CD4-positive, alpha-beta T cell treated with Interleukin-15 for 1 hour (primary cell): ENCODE measurements around the gene PRSS38.

ENCODE experiments used
- DNase-seq: peaks from one replicate; pipeline ENCODE4 v3.0.0-alpha.2; 2020

The PRSS38 gene

GRCh38 chr1:227886993-227887696 is 71.7 kb downstream of the PRSS38 start:
- DNase-seq = peak; percentile 17

GRCh38 chr1:227887697-227888403 is 72.4 kb downstream of the PRSS38 start:
- peak; percentile 16 for DNase-seq

GRCh38 chr1:227888404-227889046 is 73.0 kb downstream of the PRSS38 start:
- DNase-seq = peak; percentile 14

- DNase-seq = peak; percentile 15
Measured at GRCh38 chr1:227889047-227889862, 73.8 kb downstream of the PRSS38 start.

- DNase-seq = no peak
Measured at GRCh38 chr1:227889863-227890405, 74.5 kb downstream of the PRSS38 start.

DNA sequence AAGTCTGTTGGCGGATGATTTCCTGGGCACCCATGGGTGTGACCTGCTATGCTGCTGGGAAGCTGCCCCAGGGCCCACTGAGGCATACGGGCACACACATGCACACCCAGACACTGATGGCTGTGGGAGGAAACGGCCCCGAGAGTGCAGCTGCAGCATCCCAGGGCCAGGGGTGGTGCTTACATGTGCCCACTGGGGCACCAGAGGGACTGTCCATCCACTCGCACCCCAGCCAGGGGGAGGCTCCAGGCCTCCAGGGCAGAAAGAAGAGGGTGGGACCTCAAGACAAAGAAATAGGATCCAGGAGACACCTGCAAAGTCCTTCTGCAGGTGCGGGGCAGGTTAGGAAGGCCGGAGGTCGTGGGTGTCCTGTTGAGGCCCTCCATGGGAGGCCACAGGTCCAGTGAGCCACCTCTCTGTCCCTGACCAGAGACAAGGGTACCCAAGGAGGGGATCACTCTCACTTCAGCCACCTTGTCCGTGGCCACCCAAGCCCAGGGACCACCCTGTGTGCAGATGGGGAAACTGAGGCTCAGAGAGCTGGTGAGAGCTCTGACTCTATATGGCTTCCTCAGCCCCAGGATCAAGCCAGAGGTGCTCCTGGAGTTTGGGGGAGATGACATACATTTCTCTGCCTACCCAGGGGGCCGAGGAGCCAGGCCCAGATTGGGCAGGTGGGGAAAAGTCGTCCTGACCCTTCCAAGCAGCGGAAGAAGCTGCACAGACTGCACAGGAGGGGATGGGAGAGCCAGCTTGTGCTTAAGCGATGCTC is 75.2 kb downstream of the PRSS38 start:
- DNase-seq = peak; percentile 11

DNA sequence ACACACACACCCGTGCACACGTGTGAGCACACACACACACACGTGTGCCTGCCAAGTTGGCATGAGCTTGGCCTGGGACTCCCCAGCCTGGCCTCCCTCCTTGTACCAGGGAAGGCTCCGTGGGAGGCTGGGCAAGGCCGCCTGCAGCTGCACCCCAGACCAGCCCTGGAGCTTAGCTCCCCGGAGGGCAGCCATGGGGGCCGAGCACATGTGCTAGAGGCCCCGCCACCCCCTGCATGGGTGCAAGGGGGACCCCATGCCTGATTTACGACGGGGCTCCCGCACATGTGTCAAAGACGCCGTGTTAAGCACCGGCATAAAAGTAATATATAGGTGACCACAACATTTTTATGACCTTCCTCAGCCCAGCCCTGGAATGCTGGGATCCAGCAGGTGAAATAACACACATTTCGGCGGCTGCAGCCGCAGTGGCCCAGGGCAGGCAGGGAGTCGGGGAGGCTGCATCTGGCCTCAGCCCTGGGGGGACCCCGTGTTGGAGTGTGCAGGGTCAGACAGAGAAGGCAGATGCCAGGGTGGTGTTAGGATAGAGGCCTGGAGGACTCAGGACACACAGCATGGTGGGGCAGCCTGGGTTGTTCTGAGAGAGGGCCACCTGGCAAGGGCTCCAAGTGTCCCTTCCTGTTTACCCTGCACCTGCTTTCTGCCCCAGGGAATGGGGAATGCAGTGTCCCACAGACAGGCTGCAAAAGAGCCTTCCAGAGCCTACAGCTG is 75.9 kb downstream of the PRSS38 start:
- no peak for DNase-seq

DNA sequence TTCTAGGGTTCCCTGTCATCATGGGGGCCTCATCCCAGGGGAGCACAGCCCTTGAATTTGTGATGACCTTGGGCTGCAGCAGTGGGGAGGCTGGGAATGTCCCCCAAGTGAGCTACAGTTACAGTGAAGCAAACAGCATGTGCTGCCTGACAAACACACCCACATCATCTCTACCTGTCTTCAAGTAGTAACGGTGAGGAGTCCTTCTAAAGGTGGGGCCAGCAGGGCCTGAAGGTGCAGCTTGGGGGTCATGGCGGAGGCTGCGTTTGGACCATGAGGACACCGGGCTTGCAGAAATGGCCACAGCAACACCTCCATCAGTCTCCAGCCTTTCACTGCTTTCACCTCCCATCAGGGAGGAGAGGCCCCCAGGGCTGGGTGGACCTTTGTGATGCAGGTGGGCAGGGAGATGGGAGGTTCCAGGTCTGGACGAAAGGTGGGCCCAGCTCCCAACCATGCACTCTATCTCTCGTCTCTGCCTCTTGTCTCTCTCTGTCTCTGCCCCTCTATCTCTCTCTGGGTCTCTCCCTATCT is 76.5 kb downstream of the PRSS38 start:
- DNase-seq = peak; percentile 15

DNA sequence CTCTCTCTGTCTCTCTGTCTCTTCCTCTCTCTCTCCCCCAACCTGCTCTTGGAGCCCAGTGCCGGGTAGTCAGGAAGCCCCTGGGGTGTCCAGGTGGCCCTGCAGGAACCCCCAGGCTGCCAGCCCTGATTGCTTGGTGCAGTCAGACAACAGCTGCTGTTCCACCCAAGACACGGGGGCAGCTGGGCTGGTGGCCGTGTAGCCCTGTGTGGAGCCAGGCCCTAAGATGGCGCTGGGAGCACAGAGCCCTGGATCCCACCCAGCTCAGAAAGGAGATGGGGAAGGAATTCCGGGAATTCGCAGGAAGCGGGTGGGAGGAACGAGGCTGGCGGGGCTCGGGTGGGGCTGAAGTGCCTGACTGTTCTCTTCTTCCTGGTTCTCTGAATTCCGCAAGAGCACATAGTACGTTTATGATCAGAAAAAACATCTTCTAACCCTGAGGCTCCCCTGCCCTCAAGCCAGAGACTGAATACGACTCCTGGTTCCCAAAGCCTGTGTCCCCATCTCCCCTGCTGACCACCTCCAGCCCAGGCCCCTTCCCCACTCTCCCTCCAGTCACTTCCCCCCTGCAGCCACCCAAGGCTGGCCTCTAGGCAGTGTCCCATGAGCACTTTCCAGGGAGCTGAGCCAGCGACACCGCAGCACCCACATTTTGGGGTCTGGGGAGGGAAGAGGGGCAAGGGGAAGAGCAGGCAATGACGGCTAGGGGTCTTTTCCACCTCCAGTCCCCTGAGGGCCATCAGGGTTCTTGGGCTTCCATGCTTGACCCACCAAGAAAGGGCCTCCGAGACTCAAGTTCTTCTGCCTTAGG is 77.2 kb downstream of the PRSS38 start:
- peak; percentile 16 for DNase-seq

- DNase-seq = peak; percentile 12
Measured at GRCh38 chr1:227893300-227893948, 77.9 kb downstream of the PRSS38 start.

DNA sequence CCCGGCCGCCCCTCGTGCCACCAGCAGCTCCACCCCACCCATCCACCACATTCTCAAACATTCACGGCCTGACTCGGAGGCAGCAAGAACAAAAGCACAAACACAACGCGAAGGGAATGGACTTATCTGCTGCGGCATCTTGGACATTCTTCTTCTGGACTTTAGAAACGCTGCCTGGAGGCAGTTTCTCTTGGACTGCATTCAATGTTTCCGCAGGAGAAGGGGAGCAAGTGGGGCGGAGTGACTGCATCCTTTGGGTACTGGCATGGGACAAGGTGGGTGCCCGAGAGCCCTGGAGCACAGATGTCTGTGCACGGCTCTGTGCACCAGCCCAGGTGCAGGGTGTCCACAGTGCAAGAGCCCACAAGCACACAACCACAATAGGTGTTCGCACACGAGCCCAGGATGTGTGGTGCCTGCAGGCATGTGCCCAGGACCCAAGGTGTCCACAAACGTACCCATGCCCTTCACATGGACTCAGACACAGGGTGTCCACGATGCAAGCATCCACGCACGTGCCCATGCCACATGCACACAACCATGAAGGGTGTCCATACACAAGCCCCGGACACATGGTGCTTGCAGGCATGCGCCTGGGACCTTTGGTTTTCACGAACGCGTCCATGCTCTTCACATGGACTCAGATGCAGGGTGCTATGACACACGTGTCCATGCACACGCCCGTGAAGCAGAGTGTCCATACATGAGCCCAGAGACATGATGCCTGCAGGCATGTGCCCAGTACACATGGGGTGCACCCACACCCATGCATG is 78.7 kb downstream of the PRSS38 start:
- DNase-seq = peak; percentile 7

- peak; percentile 7 for DNase-seq
Measured at GRCh38 chr1:227894831-227895451, 79.5 kb downstream of the PRSS38 start.
